AG04449 (cell line): ENCODE measurements around the gene PFKL.

Experiments
- CTCF ChIA-PET: fragments of 350-600 bp; formaldehyde crosslinking; extraction: SDS; loops from one replicate; lab custom pipeline; 2021; ENCODE audit warnings: antibody characterized with exemption; lab: Yijun Ruan, JAX
- POLR2A ChIA-PET: fragments of 400-600, 350-600 bp; formaldehyde crosslinking; extraction: SDS; loops from one replicate; lab custom pipeline; 2020; ENCODE audit warnings: antibody characterized with exemption, inconsistent platforms; lab: Yijun Ruan, JAX
- DNase-seq: peaks from one replicate; pipeline ENCODE4 v3.0.0-alpha.2; 2010; ENCODE audit warnings: low read depth, low spot score
- H3K4me3 ChIP-seq: 2 replicates; pipeline ENCODE4 v1.5.1; 2011; ENCODE audit warnings: low read depth, mild to moderate bottlenecking, control low read depth, low read length
- TF ChIP-seq, protein P1 (sequence below): IDR thresholded peaks from one replicate; pipeline ENCODE4 v1.5.1; 2011; ENCODE audit warnings: mild to moderate bottlenecking, moderate library complexity, low read length, control low read depth, inconsistent platforms; ENCODE audit not compliant: insufficient read depth; ENCODE audit errors: missing control alignments

The PFKL gene

GRCh38 chr21:44306936-44307704 lies 7.3 kb downstream of the PFKL start:
- no peak overlapping the region for H3K4me3 ChIP-seq
- TF ChIP-seq, protein P1, sequence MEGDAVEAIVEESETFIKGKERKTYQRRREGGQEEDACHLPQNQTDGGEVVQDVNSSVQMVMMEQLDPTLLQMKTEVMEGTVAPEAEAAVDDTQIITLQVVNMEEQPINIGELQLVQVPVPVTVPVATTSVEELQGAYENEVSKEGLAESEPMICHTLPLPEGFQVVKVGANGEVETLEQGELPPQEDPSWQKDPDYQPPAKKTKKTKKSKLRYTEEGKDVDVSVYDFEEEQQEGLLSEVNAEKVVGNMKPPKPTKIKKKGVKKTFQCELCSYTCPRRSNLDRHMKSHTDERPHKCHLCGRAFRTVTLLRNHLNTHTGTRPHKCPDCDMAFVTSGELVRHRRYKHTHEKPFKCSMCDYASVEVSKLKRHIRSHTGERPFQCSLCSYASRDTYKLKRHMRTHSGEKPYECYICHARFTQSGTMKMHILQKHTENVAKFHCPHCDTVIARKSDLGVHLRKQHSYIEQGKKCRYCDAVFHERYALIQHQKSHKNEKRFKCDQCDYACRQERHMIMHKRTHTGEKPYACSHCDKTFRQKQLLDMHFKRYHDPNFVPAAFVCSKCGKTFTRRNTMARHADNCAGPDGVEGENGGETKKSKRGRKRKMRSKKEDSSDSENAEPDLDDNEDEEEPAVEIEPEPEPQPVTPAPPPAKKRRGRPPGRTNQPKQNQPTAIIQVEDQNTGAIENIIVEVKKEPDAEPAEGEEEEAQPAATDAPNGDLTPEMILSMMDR = no peak
- DNase-seq = no peak
- POLR2A ChIA-PET = no interaction called here
- CTCF ChIA-PET = interaction anchor here (4.9 kb wide), 1 partner anchor 10 kb away, joined by 22 read pairs; no protein-coding TSS in a partner anchor

DNA sequence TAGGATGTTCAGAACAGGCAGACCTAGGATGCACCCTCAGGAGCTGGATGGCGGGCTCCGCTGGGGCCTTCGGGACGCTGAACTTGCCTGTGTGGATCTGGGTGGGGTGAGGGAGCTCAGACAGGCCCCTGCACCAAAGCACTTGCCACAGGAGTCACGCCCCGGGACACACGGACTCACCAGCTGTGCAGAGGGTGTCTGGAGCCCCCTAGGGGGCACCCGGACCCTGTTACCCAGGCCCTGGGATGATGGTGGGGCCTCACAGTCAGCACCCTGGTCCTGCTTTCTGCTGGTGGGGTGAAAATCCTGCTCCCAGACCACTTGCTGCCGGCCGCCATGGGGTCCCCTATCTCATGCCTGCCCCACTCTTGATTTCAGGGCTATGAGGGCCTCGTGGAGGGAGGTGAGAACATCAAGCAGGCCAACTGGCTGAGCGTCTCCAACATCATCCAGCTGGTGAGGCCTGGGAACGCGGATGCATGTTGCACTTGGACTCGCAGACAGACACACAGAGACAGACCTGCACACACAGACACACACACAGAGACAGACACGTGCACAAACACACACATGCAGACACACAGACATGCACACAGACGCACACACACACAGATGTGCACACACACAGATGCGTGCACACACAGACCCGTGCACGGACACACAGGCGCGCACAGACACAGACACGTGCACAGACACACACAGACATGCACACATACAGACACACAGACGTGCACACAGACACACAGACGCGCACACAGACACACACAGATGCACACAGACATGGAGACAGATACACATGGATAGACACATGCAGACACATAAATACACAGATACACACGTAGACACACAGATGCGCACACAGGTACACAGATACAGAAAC lies 11.0 kb downstream of the PFKL start:
- TF ChIP-seq, protein P1 = no peak
- POLR2A ChIA-PET = no interaction called here
- no peak overlapping the region for H3K4me3 ChIP-seq
- CTCF ChIA-PET = interaction anchor here (4.9 kb wide), 1 partner anchor 14 kb away, joined by 22 read pairs; no protein-coding TSS in a partner anchor
- no peak for DNase-seq

- CTCF ChIA-PET = no interaction called here
- H3K4me3 ChIP-seq = no peak overlapping the region
- DNase-seq = no peak
- POLR2A ChIA-PET = no interaction called here
- TF ChIP-seq, protein P1 = no peak
Measured at GRCh38 chr21:44312089-44312488, 12.2 kb downstream of the PFKL start.

GRCh38 chr21:44312716-44313115 lies 12.9 kb downstream of the PFKL start:
- TF ChIP-seq, protein P1 = no peak
- no peak overlapping the region for H3K4me3 ChIP-seq
- CTCF ChIA-PET = interaction anchor here (4.3 kb wide), 1 partner anchor 9 kb away, joined by 26 read pairs; no protein-coding TSS in a partner anchor
- DNase-seq = no peak
- POLR2A ChIA-PET = no interaction called here

DNA sequence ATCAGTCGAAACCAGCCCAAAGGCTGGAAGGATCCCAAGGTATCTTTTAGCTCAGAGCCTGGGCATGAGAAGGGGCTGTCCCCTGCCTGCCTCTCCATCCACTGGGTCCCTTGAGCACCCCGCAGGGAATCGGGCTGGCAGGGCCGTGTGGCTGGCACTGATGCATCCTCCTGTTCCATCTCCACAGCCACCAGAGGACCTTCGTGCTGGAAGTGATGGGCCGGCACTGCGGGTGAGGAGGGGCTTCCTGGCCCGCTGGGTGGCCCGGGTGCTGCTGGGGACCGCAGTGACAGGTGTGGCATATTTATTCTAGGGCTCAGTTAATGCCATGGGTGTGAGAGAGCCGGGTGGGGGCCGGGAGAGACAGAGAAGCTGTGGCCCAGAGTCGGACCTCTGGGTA lies 13.6 kb downstream of the PFKL start:
- TF ChIP-seq, protein P1 = no peak
- ChIA-PET CTCF (interaction anchor here (4.3 kb wide), 1 partner anchor 10 kb away, joined by 26 read pairs; no protein-coding TSS in a partner anchor), POLR2A (no interaction called here)
- no peak overlapping the region for H3K4me3 ChIP-seq
- DNase-seq = no peak
